Measurements from ENCODE around the gene RASGRF1. TPM values are rescaled to one million over a fixed set of nuclear protein-coding genes. Genes with fewer than 3 reads are reported as not detected.

RASGRF1 gene
- total RNA-seq, 1 donor, result under 0.01 TPM

- no peak for DNase-seq (ENCODE audit: insufficient read length, low spot score, missing footprints)
- H3K4me1 ChIP-seq (ENCODE audit: insufficient read depth, low read length), result no peaks in the 10 kb centered on the region
- no peak for TF ChIP-seq CTCF (IDR thresholded peaks at IDR 0.05; ENCODE audit: extremely low read depth, low read depth, low read length)
- H3K4me3 ChIP-seq (ENCODE audit: insufficient read depth, low read length), result no peak overlapping the region
- H2AFZ ChIP-seq (ENCODE audit: low read length), result no peak overlapping the region
- H3K4me2 ChIP-seq (ENCODE audit: insufficient read depth, low read length), result no peak overlapping the region
- no peaks in the 10 kb centered on the region for H3K9me3 ChIP-seq (ENCODE audit: low read depth, low read length)
- no peak overlapping the region for H3K27ac ChIP-seq (ENCODE audit: low read depth, low read length)
- H3K27me3 ChIP-seq (ENCODE audit: insufficient read depth, low read length), result peaks cover 8% of the 10 kb centered on the region
- no peaks in the 10 kb centered on the region for H3K79me2 ChIP-seq (ENCODE audit: insufficient read depth, low read length)
- no peaks in the 10 kb centered on the region for H3K36me3 ChIP-seq (ENCODE audit: insufficient read depth, low read length)
- H4K20me1 ChIP-seq (ENCODE audit: insufficient read depth, low read length), result no peaks in the 10 kb centered on the region
Measured at GRCh38 chr15:79078763-79079410, 11.7 kb downstream of the RASGRF1 start.

- peaks cover 7% of the 10 kb centered on the region for H3K27me3 ChIP-seq (ENCODE audit: insufficient read depth, low read length)
- H3K4me2 ChIP-seq (ENCODE audit: insufficient read depth, low read length), result no peak overlapping the region
- no peak for DNase-seq (ENCODE audit: insufficient read length, low spot score, missing footprints)
- H3K79me2 ChIP-seq (ENCODE audit: insufficient read depth, low read length), result no peaks in the 10 kb centered on the region
- no peak overlapping the region for H2AFZ ChIP-seq (ENCODE audit: low read length)
- H3K4me3 ChIP-seq (ENCODE audit: insufficient read depth, low read length), result no peak overlapping the region
- no peaks in the 10 kb centered on the region for H3K4me1 ChIP-seq (ENCODE audit: insufficient read depth, low read length)
- no peaks in the 10 kb centered on the region for H4K20me1 ChIP-seq (ENCODE audit: insufficient read depth, low read length)
- no peaks in the 10 kb centered on the region for H3K36me3 ChIP-seq (ENCODE audit: insufficient read depth, low read length)
- H3K9me3 ChIP-seq (ENCODE audit: low read depth, low read length), result no peaks in the 10 kb centered on the region
- no peak for TF ChIP-seq CTCF (IDR thresholded peaks at IDR 0.05; ENCODE audit: extremely low read depth, low read depth, low read length)
- no peak overlapping the region for H3K27ac ChIP-seq (ENCODE audit: low read depth, low read length)
Measured at GRCh38 chr15:79078003-79078402, 12.6 kb downstream of the RASGRF1 start.

GRCh38 chr15:79076661-79077060 lies 13.9 kb downstream of the RASGRF1 start:
- Histone ChIP-seq H3K4me3 (ENCODE audit: insufficient read depth, low read length) (no peak overlapping the region), H2AFZ (ENCODE audit: low read length) (no peak overlapping the region), H3K79me2 (ENCODE audit: insufficient read depth, low read length) (no peaks in the 10 kb centered on the region), H3K27me3 (ENCODE audit: insufficient read depth, low read length) (no peaks in the 10 kb centered on the region), H3K4me1 (ENCODE audit: insufficient read depth, low read length) (no peaks in the 10 kb centered on the region), H3K9me3 (ENCODE audit: low read depth, low read length) (no peaks in the 10 kb centered on the region), H3K36me3 (ENCODE audit: insufficient read depth, low read length) (no peaks in the 10 kb centered on the region), H3K4me2 (ENCODE audit: insufficient read depth, low read length) (no peak overlapping the region), H3K27ac (ENCODE audit: low read depth, low read length) (no peak overlapping the region), H4K20me1 (ENCODE audit: insufficient read depth, low read length) (no peaks in the 10 kb centered on the region)
- DNase-seq (ENCODE audit: insufficient read length, low spot score, missing footprints), result no peak
- no peak for TF ChIP-seq CTCF (IDR thresholded peaks at IDR 0.05; ENCODE audit: extremely low read depth, low read depth, low read length)

- Histone ChIP-seq H3K4me1 (ENCODE audit: insufficient read depth, low read length) (no peaks in the 10 kb centered on the region), H3K27me3 (ENCODE audit: insufficient read depth, low read length) (no peaks in the 10 kb centered on the region), H4K20me1 (ENCODE audit: insufficient read depth, low read length) (no peaks in the 10 kb centered on the region), H3K79me2 (ENCODE audit: insufficient read depth, low read length) (no peaks in the 10 kb centered on the region), H3K4me3 (ENCODE audit: insufficient read depth, low read length) (no peak overlapping the region), H3K27ac (ENCODE audit: low read depth, low read length) (no peak overlapping the region), H3K9me3 (ENCODE audit: low read depth, low read length) (no peaks in the 10 kb centered on the region), H3K36me3 (ENCODE audit: insufficient read depth, low read length) (no peaks in the 10 kb centered on the region), H3K4me2 (ENCODE audit: insufficient read depth, low read length) (no peak overlapping the region), H2AFZ (ENCODE audit: low read length) (no peak overlapping the region)
- no peak for DNase-seq (ENCODE audit: insufficient read length, low spot score, missing footprints)
- TF ChIP-seq CTCF (IDR thresholded peaks at IDR 0.05; ENCODE audit: extremely low read depth, low read depth, low read length), result no peak
Measured at GRCh38 chr15:79075256-79075655, 15.3 kb downstream of the RASGRF1 start.

Measured in osteoblast (primary cell).